ENCODE measurements around the gene PGBD5. TPM values are rescaled to one million over a fixed set of nuclear protein-coding genes. Genes with fewer than 3 reads are reported as not detected.

PGBD5 gene
- total RNA-seq, 2 experiments from 2014 or later, result not detected

GRCh38 chr1:230280054-230280795 lies 145.9 kb downstream of the PGBD5 start:
- Mint-ChIP-seq H3K4me3 (no peak overlapping the region), H3K27me3 (no peaks in the 10 kb centered on the region), H3K27ac (peak overlapping the region; percentile 8), H3K36me3 (peaks cover 17% of the 10 kb centered on the region), H3K9me3 (no peaks in the 10 kb centered on the region), H3K4me1 (peaks cover 39% of the 10 kb centered on the region)
- DNase-seq, result no peak

GRCh38 chr1:230279583-230279945 lies 146.6 kb downstream of the PGBD5 start:
- Mint-ChIP-seq H3K36me3 (peaks cover 17% of the 10 kb centered on the region), H3K4me1 (peaks cover 40% of the 10 kb centered on the region), H3K4me3 (no peak overlapping the region), H3K27ac (peak overlapping the region; percentile 8), H3K9me3 (no peaks in the 10 kb centered on the region), H3K27me3 (no peaks in the 10 kb centered on the region)
- no peak for DNase-seq

- no peak for DNase-seq
- peaks cover 17% of the 10 kb centered on the region for H3K36me3 Mint-ChIP-seq
- no peaks in the 10 kb centered on the region for H3K27me3 Mint-ChIP-seq
- H3K9me3 Mint-ChIP-seq, result no peaks in the 10 kb centered on the region
- H3K4me1 Mint-ChIP-seq, result peaks cover 42% of the 10 kb centered on the region
- no peak overlapping the region for H3K4me3 Mint-ChIP-seq
- peak overlapping the region; percentile 45 for H3K27ac Mint-ChIP-seq
These were observed 147.1 kb downstream of the PGBD5 start for GRCh38 chr1:230278871-230279582.

- H3K27me3 Mint-ChIP-seq, result no peaks in the 10 kb centered on the region
- no peaks in the 10 kb centered on the region for H3K9me3 Mint-ChIP-seq
- H3K36me3 Mint-ChIP-seq, result peaks cover 17% of the 10 kb centered on the region
- DNase-seq, result no peak
- peak overlapping the region; percentile 45 for H3K27ac Mint-ChIP-seq
- H3K4me3 Mint-ChIP-seq, result no peak overlapping the region
- peaks cover 49% of the 10 kb centered on the region for H3K4me1 Mint-ChIP-seq
These were observed 147.8 kb downstream of the PGBD5 start for GRCh38 chr1:230278376-230278775.

GRCh38 chr1:230277201-230278025 lies 148.7 kb downstream of the PGBD5 start:
- H3K4me1 Mint-ChIP-seq, result peaks cover 58% of the 10 kb centered on the region
- DNase-seq, result no peak
- no peaks in the 10 kb centered on the region for H3K27me3 Mint-ChIP-seq
- H3K4me3 Mint-ChIP-seq, result peak overlapping the region; percentile 7
- H3K27ac Mint-ChIP-seq, result no peak overlapping the region
- no peaks in the 10 kb centered on the region for H3K9me3 Mint-ChIP-seq
- H3K36me3 Mint-ChIP-seq, result peaks cover 21% of the 10 kb centered on the region

GRCh38 chr1:230276401-230276800 lies 149.7 kb downstream of the PGBD5 start:
- no peaks in the 10 kb centered on the region for H3K27me3 Mint-ChIP-seq
- H3K36me3 Mint-ChIP-seq, result peaks cover 20% of the 10 kb centered on the region
- peaks cover 59% of the 10 kb centered on the region for H3K4me1 Mint-ChIP-seq
- H3K27ac Mint-ChIP-seq, result peak overlapping the region; percentile 31
- no peak for DNase-seq
- H3K9me3 Mint-ChIP-seq, result no peaks in the 10 kb centered on the region
- H3K4me3 Mint-ChIP-seq, result no peak overlapping the region

- H3K4me3 Mint-ChIP-seq, result peak overlapping the region; percentile 68
- H3K36me3 Mint-ChIP-seq, result peaks cover 25% of the 10 kb centered on the region
- H3K27ac Mint-ChIP-seq, result peak overlapping the region; percentile 82
- no peaks in the 10 kb centered on the region for H3K27me3 Mint-ChIP-seq
- H3K4me1 Mint-ChIP-seq, result peaks cover 71% of the 10 kb centered on the region
- DNase-seq, result no peak
- no peaks in the 10 kb centered on the region for H3K9me3 Mint-ChIP-seq
These were observed 151.9 kb downstream of the PGBD5 start for GRCh38 chr1:230274254-230274653.

- no peaks in the 10 kb centered on the region for H3K9me3 Mint-ChIP-seq
- no peak for DNase-seq
- H3K27me3 Mint-ChIP-seq, result no peaks in the 10 kb centered on the region
- no peak overlapping the region for H3K4me3 Mint-ChIP-seq
- peaks cover 26% of the 10 kb centered on the region for H3K36me3 Mint-ChIP-seq
- peak overlapping the region; percentile 82 for H3K27ac Mint-ChIP-seq
- peaks cover 63% of the 10 kb centered on the region for H3K4me1 Mint-ChIP-seq
These were observed 152.9 kb downstream of the PGBD5 start for GRCh38 chr1:230273141-230273710.

- DNase-seq, result no peak
- H3K9me3 Mint-ChIP-seq, result no peaks in the 10 kb centered on the region
- peaks cover 57% of the 10 kb centered on the region for H3K4me1 Mint-ChIP-seq
- no peaks in the 10 kb centered on the region for H3K27me3 Mint-ChIP-seq
- H3K4me3 Mint-ChIP-seq, result no peak overlapping the region
- peak overlapping the region; percentile 90 for H3K27ac Mint-ChIP-seq
- peaks cover 26% of the 10 kb centered on the region for H3K36me3 Mint-ChIP-seq
These were observed 153.6 kb downstream of the PGBD5 start for GRCh38 chr1:230272557-230272956.

- Mint-ChIP-seq H3K36me3 (peaks cover 23% of the 10 kb centered on the region), H3K27me3 (no peaks in the 10 kb centered on the region), H3K4me3 (peak overlapping the region; percentile 55), H3K4me1 (peaks cover 49% of the 10 kb centered on the region), H3K9me3 (no peaks in the 10 kb centered on the region), H3K27ac (peak overlapping the region; percentile 90)
- no peak for DNase-seq
These were observed 154.7 kb downstream of the PGBD5 start for GRCh38 chr1:230271300-230272035.

- peak; percentile 39 for DNase-seq
- H3K9me3 Mint-ChIP-seq, result no peaks in the 10 kb centered on the region
- peak overlapping the region; percentile 90 for H3K27ac Mint-ChIP-seq
- H3K4me1 Mint-ChIP-seq, result peaks cover 48% of the 10 kb centered on the region
- H3K4me3 Mint-ChIP-seq, result peak overlapping the region; percentile 55
- no peaks in the 10 kb centered on the region for H3K27me3 Mint-ChIP-seq
- H3K36me3 Mint-ChIP-seq, result peaks cover 23% of the 10 kb centered on the region
These were observed 155.4 kb downstream of the PGBD5 start for GRCh38 chr1:230270559-230271281.

GRCh38 chr1:230270185-230270558 lies 156.0 kb downstream of the PGBD5 start:
- no peak for DNase-seq
- Mint-ChIP-seq H3K27me3 (no peaks in the 10 kb centered on the region), H3K36me3 (peaks cover 23% of the 10 kb centered on the region), H3K4me3 (no peak overlapping the region), H3K9me3 (no peaks in the 10 kb centered on the region), H3K27ac (peak overlapping the region; percentile 90), H3K4me1 (peaks cover 48% of the 10 kb centered on the region)

- DNase-seq, result no peak
- Mint-ChIP-seq H3K4me3 (no peak overlapping the region), H3K4me1 (peaks cover 38% of the 10 kb centered on the region), H3K9me3 (no peaks in the 10 kb centered on the region), H3K36me3 (peaks cover 32% of the 10 kb centered on the region), H3K27me3 (no peaks in the 10 kb centered on the region), H3K27ac (peak overlapping the region; percentile 72)
These were observed 157.6 kb downstream of the PGBD5 start for GRCh38 chr1:230268371-230269170.

Data from activated naive CD8-positive, alpha-beta T cell treated with anti-CD3 and anti-CD28 coated beads for 36 hours (primary cell).